NAMALWA (cell line): ENCODE results near the gene COG2.

ENCODE experiments used
- DNase-seq: peaks from one replicate; pipeline ENCODE4 v3.0.0-alpha.2; 2015; ENCODE audit warnings: low spot score

COG2 gene

GRCh38 chr1:230700132-230700531 is 57.9 kb downstream of the COG2 start:
- DNase-seq, result no peak

- no peak for DNase-seq
Observed at GRCh38 chr1:230701434-230701833, 59.2 kb downstream of the COG2 start.

GRCh38 chr1:230701895-230702768 is 59.9 kb downstream of the COG2 start:
- DNase-seq, result no peak

- DNase-seq, result no peak
Observed at GRCh38 chr1:230702934-230703678, 60.8 kb downstream of the COG2 start.

GRCh38 chr1:230703679-230704385 is 61.6 kb downstream of the COG2 start:
- no peak for DNase-seq

GRCh38 chr1:230704830-230705229 is 62.5 kb downstream of the COG2 start:
- no peak for DNase-seq

- DNase-seq, result no peak
Observed at GRCh38 chr1:230705289-230706019, 63.2 kb downstream of the COG2 start.

GRCh38 chr1:230706020-230706699 is 63.9 kb downstream of the COG2 start:
- no peak for DNase-seq

GRCh38 chr1:230706887-230707731 is 64.8 kb downstream of the COG2 start:
- DNase-seq, result no peak

- DNase-seq, result no peak
Observed at GRCh38 chr1:230707732-230708630, 65.7 kb downstream of the COG2 start.

- no peak for DNase-seq
Observed at GRCh38 chr1:230708631-230709580, 66.6 kb downstream of the COG2 start.

- DNase-seq, result no peak
Observed at GRCh38 chr1:230709619-230710542, 67.6 kb downstream of the COG2 start.

GRCh38 chr1:230710543-230710904 is 68.2 kb downstream of the COG2 start:
- DNase-seq, result no peak

- DNase-seq, result no peak
Observed at GRCh38 chr1:230711245-230711644, 69.0 kb downstream of the COG2 start.

- no peak for DNase-seq
Observed at GRCh38 chr1:230712470-230712942, 70.2 kb downstream of the COG2 start.

GRCh38 chr1:230713138-230713537 is 70.9 kb downstream of the COG2 start:
- DNase-seq, result no peak

- DNase-seq, result no peak
Observed at GRCh38 chr1:230713547-230713914, 71.2 kb downstream of the COG2 start.
